ENCODE data around the gene LRCH1. TPM values are rescaled to one million over a fixed set of nuclear protein-coding genes. Genes with fewer than 3 reads are reported as not detected.

The LRCH1 gene
- total and polyA plus RNA-seq, 2 experiments from 2014 or later, result 3.9 to 9.2 TPM

- Histone ChIP-seq H3K4me3 (no peak overlapping the region), H3K4me2 (no peak overlapping the region), H3K79me2 (replicated peaks; ENCODE audit: insufficient read depth) (no peaks in the 10 kb centered on the region), H3K27ac (ENCODE audit: low read depth) (no peak overlapping the region), H4K20me1 (replicated peaks; ENCODE audit: insufficient read depth) (no peaks in the 10 kb centered on the region), H3F3A (replicated peaks; ENCODE audit: low read depth) (no peaks in the 10 kb centered on the region), H3K9me2 (ENCODE audit: insufficient read depth) (0 out of 2 replicates have a peak, but pooled peaks cover 4% of the 10 kb centered on the region), H3K4me1 (ENCODE audit: insufficient read depth) (no peaks in the 10 kb centered on the region), H3K36me3 (ENCODE audit: insufficient read depth) (no peaks in the 10 kb centered on the region), H2AFZ (no peak overlapping the region), H3K27me3 (ENCODE audit: insufficient read depth) (no peaks in the 10 kb centered on the region)
- peaks cover 2% of the 10 kb centered on the region; the same call in 1 of the 3 replicates for H3K9me3 Mint-ChIP-seq
- H3K36me3 Mint-ChIP-seq (ENCODE audit: low read depth), result no peaks in the 10 kb centered on the region
- no peak for DNase-seq (ENCODE audit: low spot score)
- no peaks in the 10 kb centered on the region for H3K4me1 Mint-ChIP-seq
- no peak for ATAC-seq
- no peak overlapping the region for H3K4me3 Mint-ChIP-seq
- no peaks in the 10 kb centered on the region for H3K27me3 Mint-ChIP-seq (ENCODE audit: insufficient read depth, low read depth, poor library complexity)
- no peak overlapping the region for H3K27ac Mint-ChIP-seq
- TF ChIP-seq POLR2AphosphoS5 (IDR thresholded peaks at IDR 0.05; ENCODE audit: low read depth) (no peak), ETS1 (IDR thresholded peaks at IDR 0.05) (no peak), STAT1 (IDR thresholded peaks at IDR 0.05; ENCODE audit: unreplicated experiment) (no peak), CREB1 (CRISPR knock-in tag; IDR thresholded peaks at IDR 0.05; ENCODE audit: low read depth) (no peak), REST (IDR thresholded peaks at IDR 0.05; ENCODE audit: unreplicated experiment) (no peak), CTCF (conservative IDR thresholded peaks at IDR 0.05; ENCODE audit: low read depth in 2 of 2) (no peak), JUNB (IDR thresholded peaks at IDR 0.05; ENCODE audit: unreplicated experiment) (no peak), NANOG (IDR thresholded peaks at IDR 0.05; ENCODE audit: borderline replicate concordance) (no peak), ZNF462 (CRISPR knock-in tag; IDR thresholded peaks at IDR 0.05) (no peak), EZH2phosphoT487 (IDR thresholded peaks at IDR 0.05; ENCODE audit: unreplicated experiment) (no peak), ZNF331 (CRISPR knock-in tag; IDR thresholded peaks at IDR 0.05; ENCODE audit: low read depth) (no peak), EZH2 (IDR thresholded peaks at IDR 0.05; ENCODE audit: low read depth, unreplicated experiment) (no peak), ZNF114 (CRISPR knock-in tag; IDR thresholded peaks at IDR 0.05) (no peak)
These were observed 45.0 kb upstream of the LRCH1 start for GRCh38 chr13:46507981-46508380.
